Measurements from ENCODE around the gene SLC35F4. TPM values are rescaled to one million over a fixed set of nuclear protein-coding genes. Genes with fewer than 3 reads are reported as not detected.

Gene SLC35F4
- total RNA-seq, 1 donor from 2014 or later, result not detected

- no peak for TF ChIP-seq CTCF (IDR thresholded peaks at IDR 0.05)
Measured at GRCh38 chr14:57582746-57583145, 283.1 kb downstream of the SLC35F4 start.

GRCh38 chr14:57578801-57579200 lies 287.1 kb downstream of the SLC35F4 start:
- Histone ChIP-seq H3K9me3 (no peaks in the 10 kb centered on the region), H3K4me3 (no peak overlapping the region), H3K27ac (no peak overlapping the region), H3K36me3 (no peaks in the 10 kb centered on the region), H3K27me3 (no peaks in the 10 kb centered on the region), H3K4me1 (no peaks in the 10 kb centered on the region)
- no peak for TF ChIP-seq CTCF (IDR thresholded peaks at IDR 0.05)
- DNase-seq (ENCODE audit: low spot score in 2 of 2), result no peak
- intact Hi-C loops (cut with DNase I), result no loop called here

More at GRCh38 chr14:57582746-57583145, 283.1 kb downstream of the SLC35F4 start:
- no peak for DNase-seq (ENCODE audit: low spot score in 2 of 2)
- H3K4me3 ChIP-seq, result no peak overlapping the region
- no peak overlapping the region for H3K27ac ChIP-seq
- no peaks in the 10 kb centered on the region for H3K36me3 ChIP-seq
- peaks cover 0 to 4% of the 10 kb centered on the region in 2 donors for H3K9me3 ChIP-seq
- H3K27me3 ChIP-seq, result no peaks in the 10 kb centered on the region
- intact Hi-C loops (cut with DNase I), result no loop called here
- no peaks in the 10 kb centered on the region for H3K4me1 ChIP-seq

GRCh38 chr14:57576498-57576897 lies 289.4 kb downstream of the SLC35F4 start:
- Histone ChIP-seq H3K9me3 (no peaks in the 10 kb centered on the region), H3K27me3 (no peaks in the 10 kb centered on the region)

GRCh38 chr14:57575482-57575881 lies 290.4 kb downstream of the SLC35F4 start:
- DNase-seq (ENCODE audit: low spot score in 2 of 2), result no peak
- intact Hi-C loops (cut with DNase I), result no loop called here
- H3K27ac ChIP-seq, result no peak overlapping the region

More at GRCh38 chr14:57576498-57576897, 289.4 kb downstream of the SLC35F4 start:
- Histone ChIP-seq H3K4me3 (no peak overlapping the region), H3K4me1 (no peaks in the 10 kb centered on the region), H3K27ac (no peak overlapping the region), H3K36me3 (no peaks in the 10 kb centered on the region)
- no peak for TF ChIP-seq CTCF (IDR thresholded peaks at IDR 0.05)
- DNase-seq (ENCODE audit: low spot score in 2 of 2), result no peak
- intact Hi-C loops (cut with DNase I), result no loop called here

GRCh38 chr14:57574617-57575288 lies 291.1 kb downstream of the SLC35F4 start:
- Histone ChIP-seq H3K27ac (no peak overlapping the region), H3K27me3 (no peaks in the 10 kb centered on the region), H3K4me1 (no peaks in the 10 kb centered on the region), H3K36me3 (no peaks in the 10 kb centered on the region), H3K9me3 (no peaks in the 10 kb centered on the region), H3K4me3 (no peak overlapping the region)
- DNase-seq (ENCODE audit: low spot score in 2 of 2), result no peak
- TF ChIP-seq CTCF (IDR thresholded peaks at IDR 0.05), result no peak
- intact Hi-C loops (cut with DNase I), result no loop called here

More at GRCh38 chr14:57575482-57575881, 290.4 kb downstream of the SLC35F4 start:
- H3K9me3 ChIP-seq, result no peaks in the 10 kb centered on the region
- no peak overlapping the region for H3K4me3 ChIP-seq
- H3K27me3 ChIP-seq, result no peaks in the 10 kb centered on the region
- no peak for TF ChIP-seq CTCF (IDR thresholded peaks at IDR 0.05)
- no peaks in the 10 kb centered on the region for H3K36me3 ChIP-seq
- H3K4me1 ChIP-seq, result no peaks in the 10 kb centered on the region

Measured in ascending aorta (tissue), 2 donors.